H1 (cell line): ENCODE results near the gene CCT5. TPM values are rescaled to one million over a fixed set of nuclear protein-coding genes. Genes with fewer than 3 reads are reported as not detected.

Experiments
- CTCF ChIA-PET: fragments of 300-600 bp; sonication (Branson Sonifier 250); formaldehyde crosslinking; loops from one replicate; lab custom pipeline; 2021; ENCODE audit not compliant: partially characterized antibody; lab: Charles Lee
- POLR2A ChIA-PET: fragments of 300-600 bp; sonication (Branson Sonifier 250); formaldehyde crosslinking; loops from one replicate; lab custom pipeline; 2021; ENCODE audit warnings: inconsistent platforms; ENCODE audit not compliant: partially characterized antibody; lab: Charles Lee
- DNase-seq, 2 experiments: peaks; one replicate each; pipeline versions ENCODE4 v3.0.0 to v3.0.0-alpha.2; 2010 to 2022; ENCODE audit warnings: low spot score in 2 of 2, low read depth in 1 of 2, mixed read lengths in 1 of 2
- FAIRE-seq: peaks from 2 replicates; lab custom pipeline; 2011; peaks lifted over from hg19 to GRCh38; lab: Jason Lieb, UNC
- H2AFZ ChIP-seq: 2 replicates; pipeline ENCODE4 v1.8.1; 2012; ENCODE audit warnings: low read length, inconsistent platforms
- H2AK5ac ChIP-seq: 2 replicates; pipeline ENCODE4 v1.6.1; 2013; ENCODE audit warnings: low read depth, low read length
- H2BK120ac ChIP-seq: replicated peaks from 2 replicates; pipeline ENCODE3; 2013; ENCODE audit warnings: low read depth, low read length, inconsistent platforms
- H2BK12ac ChIP-seq: 2 replicates; pipeline ENCODE4 v1.6.1; 2013; ENCODE audit warnings: low read depth, low read length
- H2BK15ac ChIP-seq: 2 replicates; pipeline ENCODE4 v1.6.1; 2013; ENCODE audit warnings: low read length
- H2BK20ac ChIP-seq: 2 replicates; pipeline ENCODE4 v1.6.1; 2013; ENCODE audit warnings: low read length
- H2BK5ac ChIP-seq: 2 replicates; pipeline ENCODE4 v1.6.1; 2013; ENCODE audit warnings: low read depth, low read length
- H3K14ac ChIP-seq: 2 replicates; pipeline ENCODE4 v1.6.1; 2013; ENCODE audit warnings: inconsistent platforms; ENCODE audit not compliant: insufficient read length
- H3K18ac ChIP-seq: 2 replicates; pipeline ENCODE4 v1.6.1; 2013; ENCODE audit warnings: low read length; ENCODE audit errors: extremely low read depth
- H3K23ac ChIP-seq: 2 replicates; pipeline ENCODE4 v1.6.1; 2013; ENCODE audit warnings: inconsistent platforms; ENCODE audit not compliant: insufficient read length
- H3K23me2 ChIP-seq: 2 replicates; pipeline ENCODE4 v1.6.1; 2013; ENCODE audit warnings: low read depth, low read length
- H3K27ac ChIP-seq: 2 replicates; pipeline ENCODE4 v1.6.1; 2011; ENCODE audit warnings: low read depth, low read length, inconsistent platforms
- H3K27me3 ChIP-seq, 4 experiments: replicated peaks in 1 of 4; 1 replicate in 1 of 4; 2 replicates in 3 of 4; pipeline versions ENCODE4 v1.6.1 to v1.8.1; 2011 to 2013; ENCODE audit warnings: low read length in 3 of 4, mild to moderate bottlenecking in 3 of 4, inconsistent platforms in 2 of 4, mixed read lengths in 2 of 4, moderate library complexity in 1 of 4; ENCODE audit not compliant: control insufficient read depth in 3 of 4, insufficient read depth in 3 of 4; ENCODE audit errors: extremely low read depth in 1 of 4
- H3K36me3 ChIP-seq, 4 experiments: 2 replicates each; pipeline versions ENCODE4 v1.6.1 to v1.8.1; 2011 to 2013; ENCODE audit warnings: mild to moderate bottlenecking in 4 of 4, low read length in 3 of 4, moderate library complexity in 2 of 4, control low read depth in 1 of 4, inconsistent platforms in 1 of 4; ENCODE audit not compliant: insufficient read depth in 4 of 4, control insufficient read depth in 2 of 4
- H3K4ac ChIP-seq: replicated peaks from 2 replicates; pipeline ENCODE3; 2013; ENCODE audit warnings: low read length, low read depth, mixed read lengths, inconsistent platforms; ENCODE audit not compliant: insufficient read length
- H3K4me1 ChIP-seq, 4 experiments: replicated peaks in 1 of 4; 1 replicate in 1 of 4; 2 replicates in 3 of 4; pipeline versions ENCODE4 v1.6.1 to v1.8.1; 2011 to 2013; ENCODE audit warnings: low read length in 3 of 4, inconsistent platforms in 2 of 4, mixed read lengths in 1 of 4; ENCODE audit not compliant: insufficient read depth in 4 of 4, control insufficient read depth in 3 of 4
- H3K4me2 ChIP-seq, 2 experiments: 2 replicates each; pipeline versions ENCODE4 v1.6.1 to v1.8.1; 2011 to 2013; ENCODE audit warnings: low read depth in 2 of 2, low read length in 2 of 2, control low read depth in 1 of 2, inconsistent platforms in 1 of 2, mild to moderate bottlenecking in 1 of 2; ENCODE audit not compliant: insufficient read depth in 1 of 2
- H3K4me3 ChIP-seq, 4 experiments: fragments of 200-600, 300-600 bp in 1 of 4; sonication (generic), shearing (Covaris generic), sonication (Bioruptor Twin) in 1 of 4; 2 replicates each; pipeline versions ENCODE4 v1.5.1 to v1.8.1; 2011 to 2016; ENCODE audit warnings: low read length in 4 of 4, low read depth in 3 of 4, control low read depth in 2 of 4, inconsistent platforms in 2 of 4, mild to moderate bottlenecking in 2 of 4, mixed read lengths in 1 of 4, moderate library complexity in 1 of 4; ENCODE audit not compliant: insufficient read depth in 2 of 4; ENCODE audit errors: extremely low read depth in 1 of 4
- H3K56ac ChIP-seq: replicated peaks from 2 replicates; pipeline ENCODE3; 2013; ENCODE audit warnings: low read depth, mild to moderate bottlenecking, mixed read lengths, low read length, inconsistent platforms; ENCODE audit not compliant: insufficient read length
- H3K79me1 ChIP-seq: 2 replicates; pipeline ENCODE4 v1.6.1; 2013; ENCODE audit warnings: low read depth, low read length, control low read depth
- H3K79me2 ChIP-seq, 2 experiments: 2 replicates each; pipeline versions ENCODE4 v1.6.1 to v1.8.1; 2012 to 2013; ENCODE audit warnings: low read length in 2 of 2, mild to moderate bottlenecking in 2 of 2, inconsistent platforms in 1 of 2; ENCODE audit not compliant: insufficient read depth in 2 of 2, control insufficient read depth in 1 of 2
- H3K9ac ChIP-seq, 4 experiments: replicated peaks in 1 of 4; 1 replicate in 1 of 4; 2 replicates in 3 of 4; pipeline versions ENCODE4 v1.6.1 to v1.8.1; 2011 to 2013; ENCODE audit warnings: low read depth in 3 of 4, low read length in 3 of 4, control low read depth in 2 of 4, mild to moderate bottlenecking in 2 of 4, moderate library complexity in 2 of 4, inconsistent platforms in 1 of 4; ENCODE audit errors: extremely low read depth in 1 of 4
- H3K9me3 ChIP-seq, 2 experiments: 2 replicates each; pipeline versions ENCODE4 v1.6.1 to v1.8.1; 2012 to 2013; ENCODE audit warnings: mild to moderate bottlenecking in 2 of 2, moderate library complexity in 2 of 2, control low read depth in 1 of 2, inconsistent platforms in 1 of 2, low read depth in 1 of 2, low read length in 1 of 2, mixed read lengths in 1 of 2; ENCODE audit not compliant: insufficient read depth in 2 of 2
- H4K20me1 ChIP-seq, 2 experiments: replicated peaks in 1 of 2; 2 replicates each; pipeline versions ENCODE3 to v1.8.1; 2011 to 2013; ENCODE audit warnings: inconsistent platforms in 2 of 2, low read length in 2 of 2, mild to moderate bottlenecking in 1 of 2; ENCODE audit not compliant: insufficient read depth in 2 of 2, control insufficient read depth in 1 of 2
- H4K5ac ChIP-seq: 2 replicates; pipeline ENCODE4 v1.6.1; 2013; ENCODE audit warnings: low read length, low read depth, mixed read lengths, inconsistent platforms; ENCODE audit not compliant: insufficient read length
- H4K8ac ChIP-seq: 2 replicates; pipeline ENCODE4 v1.8.0; 2013; ENCODE audit warnings: mild to moderate bottlenecking, moderate library complexity, low read length, inconsistent platforms; ENCODE audit not compliant: insufficient read depth; ENCODE audit errors: extremely low read depth
- H4K91ac ChIP-seq: replicated peaks from 2 replicates; pipeline ENCODE3; 2013; ENCODE audit warnings: low read length, mixed read lengths, inconsistent platforms; ENCODE audit not compliant: insufficient read length
- BACH1 ChIP-seq: IDR thresholded peaks from 2 replicates; pipeline ENCODE4 v1.6.1; 2012; ENCODE audit warnings: low read length, improper control_type of control experiment
- EZH2 ChIP-seq: fragments of 200-600 bp; sonication (generic); IDR thresholded peaks from 2 replicates; pipeline ENCODE4 v1.7.1; 2012; ENCODE audit warnings: low read depth, mild to moderate bottlenecking, moderate library complexity, low read length, inconsistent platforms; ENCODE audit not compliant: severe bottlenecking
- HDAC2 ChIP-seq, 2 experiments: fragments of 300-600 bp in 1 of 2; sonication (generic) in 1 of 2; IDR thresholded peaks; 2 replicates each; pipeline ENCODE4 v1.6.1; 2011 to 2012; ENCODE audit warnings: low read depth in 2 of 2, low read length in 2 of 2, mild to moderate bottlenecking in 2 of 2, moderate library complexity in 2 of 2, borderline replicate concordance in 1 of 2, inconsistent platforms in 1 of 2
- JUN ChIP-seq: IDR thresholded peaks from 2 replicates; pipeline ENCODE4 v1.6.1; 2011; ENCODE audit warnings: low read depth, mild to moderate bottlenecking, improper control_type of control experiment, low read length
- KDM1A ChIP-seq: fragments of 200-600, 300-600 bp; sonication (generic); IDR thresholded peaks from 2 replicates; pipeline ENCODE4 v1.7.1; 2016; ENCODE audit warnings: mild to moderate bottlenecking, low read length, borderline replicate concordance
- KDM4A ChIP-seq: IDR thresholded peaks from one replicate; pipeline ENCODE4 v1.7.1; 2012; ENCODE audit warnings: low read depth, mild to moderate bottlenecking, moderate library complexity, low read length, inconsistent platforms; ENCODE audit not compliant: severe bottlenecking
- NANOG ChIP-seq: IDR thresholded peaks from 2 replicates; pipeline ENCODE4 v1.6.1; 2011; ENCODE audit warnings: low read length, low read depth, mild to moderate bottlenecking, inconsistent platforms; ENCODE audit not compliant: insufficient read depth, poor library complexity, severe bottlenecking
- POU5F1 ChIP-seq: IDR thresholded peaks from 2 replicates; pipeline ENCODE4 v1.6.1; 2011; ENCODE audit warnings: low read depth, mild to moderate bottlenecking, low read length, moderate library complexity
- SAP30 ChIP-seq: fragments of 300-600 bp; sonication (generic); IDR thresholded peaks from 2 replicates; pipeline ENCODE4 v1.7.1; 2012; ENCODE audit warnings: low read length, moderate library complexity, mild to moderate bottlenecking, inconsistent platforms; ENCODE audit not compliant: insufficient read depth, insufficient replicate concordance
- SIRT6 ChIP-seq: IDR thresholded peaks from one replicate; pipeline ENCODE4 v1.7.1; 2012; ENCODE audit warnings: low read length, inconsistent platforms
- WGBS, 2 experiments: shearing (Covaris generic) in 1 of 2; methylation state at CpG; one replicate each; pipeline versions ENCODE4 v1.1.6 to v1.1.7; 2013 to 2015; ENCODE audit warnings: low lambda C conversion rate in 2 of 2, mixed read lengths in 2 of 2, inconsistent platforms in 1 of 2, low coverage in 1 of 2, missing lambda C conversion rate in 1 of 2; ENCODE audit not compliant: insufficient replicate concordance in 2 of 2, insufficient coverage in 1 of 2, insufficient read length in 1 of 2; ENCODE audit errors: extremely low coverage in 1 of 2, missing lambda C conversion rate in 1 of 2; 5-methylcytosine and 5-hydroxymethylcytosine counted together
- polyA plus RNA-seq, 7 experiments: library from polyadenylated mRNA; depleted of rRNA in 3 of 7; stranded (reverse) in 5 of 7; unstranded in 2 of 7; fragments of >200 nt in 5 of 7; fragments of 200-250 nt in 2 of 7; gene quantifications; 1 replicate in 5 of 7; 2 replicates in 1 of 7; 4 replicates in 1 of 7; pipeline versions ENCODE4 v1.2.1 to v1.2.3, GENCODE V29; 2011 to 2013; ENCODE audit warnings: missing spikeins in 2 of 7, mixed read lengths in 2 of 7
- total RNA-seq: library from RNA; stranded (reverse); fragmentation: NEBNext Ultra II Directional; extraction: Animal tissue kit (Norgen Biotek cat#: 25700); gene quantifications from 2 replicates; pipeline ENCODE4 v1.2.1, GENCODE V29; 2021
- TF ChIP-seq, protein P1 (sequence below), 3 experiments: IDR thresholded peaks; 1 replicate in 2 of 3; 2 replicates in 1 of 3; pipeline versions ENCODE4 v1.5.1 to v1.6.1; 2011; ENCODE audit warnings: low read length in 3 of 3, mild to moderate bottlenecking in 3 of 3, inconsistent platforms in 2 of 3, low read depth in 1 of 3, moderate library complexity in 1 of 3; ENCODE audit not compliant: insufficient read depth in 1 of 3; ENCODE audit errors: control extremely low read depth in 1 of 3

Gene CCT5
- total and polyA plus RNA-seq, 2 of the 8 experiments (the other 6 are each of a cell fraction or from before 2014, with no cell fraction given) = 425 to 549 TPM

DNA sequence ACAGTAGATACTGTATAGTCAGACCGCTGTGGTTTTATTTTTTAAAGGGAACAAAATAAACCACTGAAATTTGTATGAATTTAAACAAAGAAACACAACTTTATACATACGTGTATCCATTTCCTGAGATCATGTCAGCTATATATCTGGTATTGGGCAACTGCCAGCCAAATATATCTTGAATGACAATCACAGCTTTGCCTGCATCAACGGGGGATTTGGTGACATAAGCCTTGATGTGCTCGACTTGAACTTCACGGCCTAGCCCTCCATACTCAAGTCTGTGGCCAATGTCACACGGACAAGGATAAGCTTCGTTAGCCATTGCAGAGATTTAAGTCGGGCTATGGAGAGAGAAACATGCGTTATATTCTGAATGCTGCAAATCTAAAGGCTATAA lies 40.4 kb downstream of the CCT5 start:
- Histone ChIP-seq H3K9me3 (no peaks in the 10 kb centered on the region), H3K36me3 (no peaks in the 10 kb centered on the region; a peak in 1 of 8 replicates), H2BK15ac (no peak overlapping the region), H4K20me1 (no peaks in the 10 kb centered on the region), H4K5ac (no peak overlapping the region), H2BK5ac (no peak overlapping the region), H4K91ac (no peak overlapping the region), H3K23ac (no peak overlapping the region), H3K27ac (no peak overlapping the region), H2AK5ac (no peak overlapping the region), H2BK20ac (no peak overlapping the region), H3K4me1 (peaks cover 0 to 4% (median 0%) of the 10 kb centered on the region in 4 experiments; a peak in 1 of 7 replicates), H3K23me2 (no peaks in the 10 kb centered on the region), H3K4ac (no peak overlapping the region), H3K14ac (no peak overlapping the region), H3K79me1 (no peaks in the 10 kb centered on the region), H3K9ac (no peak overlapping the region), H3K56ac (no peak overlapping the region), H2AFZ (no peak overlapping the region), H2BK12ac (no peak overlapping the region), H3K79me2 (no peaks in the 10 kb centered on the region; a peak in 1 of 4 replicates), H4K8ac (no peak overlapping the region), H3K18ac (no peak overlapping the region), H2BK120ac (no peak overlapping the region), H3K4me3 (no peak overlapping the region), H3K4me2 (no peak overlapping the region), H3K27me3 (no peaks in the 10 kb centered on the region)
- CTCF ChIA-PET = interaction anchor here (0.7 to 1.5 kb wide), 5 partner anchors 14 to 123 kb away, joined by 3 to 5 read pairs (median 3); no protein-coding TSS in a partner anchor
- FAIRE-seq (no peak), DNase-seq (no peak)
- POLR2A ChIA-PET = interaction anchor here (0.6 kb wide), 1 partner anchor 11 kb away, joined by 3 read pairs; no protein-coding TSS in a partner anchor
- 92% methylated on average over 9 of the region's 9 CpGs; no CpG with 5 or more reads in 1 of the 2 experiments for WGBS, 2 experiments
- TF ChIP-seq SIRT6 = no peak
- TF ChIP-seq JUN = no peak
- no peak for TF ChIP-seq BACH1
- TF ChIP-seq, protein P1, sequence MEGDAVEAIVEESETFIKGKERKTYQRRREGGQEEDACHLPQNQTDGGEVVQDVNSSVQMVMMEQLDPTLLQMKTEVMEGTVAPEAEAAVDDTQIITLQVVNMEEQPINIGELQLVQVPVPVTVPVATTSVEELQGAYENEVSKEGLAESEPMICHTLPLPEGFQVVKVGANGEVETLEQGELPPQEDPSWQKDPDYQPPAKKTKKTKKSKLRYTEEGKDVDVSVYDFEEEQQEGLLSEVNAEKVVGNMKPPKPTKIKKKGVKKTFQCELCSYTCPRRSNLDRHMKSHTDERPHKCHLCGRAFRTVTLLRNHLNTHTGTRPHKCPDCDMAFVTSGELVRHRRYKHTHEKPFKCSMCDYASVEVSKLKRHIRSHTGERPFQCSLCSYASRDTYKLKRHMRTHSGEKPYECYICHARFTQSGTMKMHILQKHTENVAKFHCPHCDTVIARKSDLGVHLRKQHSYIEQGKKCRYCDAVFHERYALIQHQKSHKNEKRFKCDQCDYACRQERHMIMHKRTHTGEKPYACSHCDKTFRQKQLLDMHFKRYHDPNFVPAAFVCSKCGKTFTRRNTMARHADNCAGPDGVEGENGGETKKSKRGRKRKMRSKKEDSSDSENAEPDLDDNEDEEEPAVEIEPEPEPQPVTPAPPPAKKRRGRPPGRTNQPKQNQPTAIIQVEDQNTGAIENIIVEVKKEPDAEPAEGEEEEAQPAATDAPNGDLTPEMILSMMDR (IDR thresholded peaks at IDR 0.05; ENCODE audit: control extremely low read depth in 1 of 3, insufficient read depth in 1 of 3, low read depth in 1 of 3, low read length in 3 of 3) = no peak
- TF ChIP-seq SAP30 = no peak
- TF ChIP-seq POU5F1 = no peak
- TF ChIP-seq EZH2 = no peak
- no peak for TF ChIP-seq KDM1A
- no peak for TF ChIP-seq NANOG
- TF ChIP-seq KDM4A = no peak
- TF ChIP-seq HDAC2 (IDR thresholded peaks at IDR 0.05; ENCODE audit: borderline replicate concordance in 1 of 2, low read depth in 2 of 2, low read length in 2 of 2) = no peak
